ENCODE measurements around the gene PDE4D.

Gene PDE4D

DNA sequence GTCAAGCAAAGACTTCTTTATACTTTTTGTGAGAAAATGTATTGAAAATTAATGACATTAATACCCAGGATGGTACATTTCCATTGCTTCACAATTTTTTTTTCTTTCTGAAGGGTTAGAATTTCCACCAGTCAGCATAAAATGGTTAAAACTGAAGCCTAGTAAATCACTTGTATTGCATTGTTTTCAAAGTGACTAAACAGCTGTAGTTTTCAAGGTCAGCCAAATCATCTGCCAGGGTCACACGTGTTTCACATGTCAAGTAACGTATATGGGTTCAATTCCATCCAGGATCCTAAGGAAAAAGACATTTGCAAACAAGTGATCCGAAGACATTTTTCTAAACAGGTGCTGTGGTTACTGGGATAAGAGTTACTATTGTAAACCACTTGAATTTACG is 736.5 kb downstream of the PDE4D start:
- DNase-seq = no peak

GRCh38 chr5:59152701-59153245 is 740.8 kb downstream of the PDE4D start:
- DNase-seq = no peak

GRCh38 chr5:59151162-59151889 is 742.2 kb downstream of the PDE4D start:
- DNase-seq = no peak

- no peak for DNase-seq
These were observed 743.7 kb downstream of the PDE4D start for GRCh38 chr5:59149827-59150226.

GRCh38 chr5:59149271-59149670 is 744.3 kb downstream of the PDE4D start:
- DNase-seq = no peak

GRCh38 chr5:59146729-59147128 is 746.8 kb downstream of the PDE4D start:
- no peak for DNase-seq

DNA sequence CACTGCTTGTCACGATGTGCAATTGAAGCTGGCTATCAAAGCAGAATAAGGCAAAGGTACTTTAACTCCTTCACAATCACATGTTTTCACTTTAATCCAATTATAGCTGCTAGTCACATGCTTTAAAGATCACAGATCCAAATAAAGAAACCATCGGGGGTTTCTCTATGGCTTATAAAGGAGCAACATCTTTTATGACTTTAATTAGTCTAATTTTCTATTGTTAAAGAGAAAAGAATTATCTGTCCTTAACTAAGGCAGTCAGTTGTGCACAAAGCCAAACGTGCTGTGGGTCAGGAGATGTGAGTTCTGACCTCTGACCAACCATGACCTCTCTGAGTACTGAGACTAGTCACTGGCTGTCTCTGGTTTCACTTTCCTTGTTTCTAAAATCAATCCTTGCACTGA is 749.6 kb downstream of the PDE4D start:
- no peak for DNase-seq

- no peak for DNase-seq
These were observed 750.6 kb downstream of the PDE4D start for GRCh38 chr5:59142927-59143326.

- DNase-seq = no peak
These were observed 751.4 kb downstream of the PDE4D start for GRCh38 chr5:59142138-59142537.

DNA sequence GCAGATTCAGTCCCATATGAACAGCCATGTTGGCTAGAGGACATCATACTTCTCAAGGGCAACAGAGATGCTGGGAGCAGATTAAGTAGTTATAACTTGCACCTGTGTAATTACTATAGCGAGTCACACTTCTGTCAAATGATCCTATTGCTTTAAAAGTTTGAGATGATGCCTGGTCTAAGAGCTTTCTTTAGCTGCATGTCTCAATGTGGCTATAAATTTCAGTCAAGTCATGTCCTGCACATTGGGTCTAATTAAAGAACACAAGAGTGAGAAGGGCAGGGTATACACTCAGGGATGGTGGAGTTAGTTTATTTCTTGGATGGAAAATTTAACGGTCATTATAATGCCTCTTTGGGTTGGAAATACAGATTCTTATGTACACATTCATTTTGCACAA is 753.4 kb downstream of the PDE4D start:
- DNase-seq = no peak

GRCh38 chr5:59139695-59140094 is 753.8 kb downstream of the PDE4D start:
- no peak for DNase-seq

DNA sequence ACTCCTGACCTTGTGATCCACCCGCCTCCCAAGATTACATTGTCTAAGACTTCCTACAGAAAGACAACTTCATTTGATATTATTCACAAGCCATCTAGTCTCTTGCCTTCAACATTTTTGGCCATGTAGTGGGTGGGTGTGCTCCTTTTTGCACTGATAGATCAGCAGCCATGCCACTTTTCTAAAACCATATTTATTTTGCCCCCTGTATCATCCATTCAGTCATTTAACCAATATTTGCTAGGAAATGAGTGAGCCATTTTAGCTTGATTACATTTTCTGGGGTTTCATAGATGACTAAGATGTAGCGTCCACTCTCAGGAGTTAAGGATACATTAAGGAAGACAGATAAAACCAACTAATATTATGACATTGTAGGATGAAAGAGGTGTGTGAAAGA is 755.0 kb downstream of the PDE4D start:
- DNase-seq = no peak

GRCh38 chr5:59137846-59138245 is 755.7 kb downstream of the PDE4D start:
- DNase-seq = no peak

DNA sequence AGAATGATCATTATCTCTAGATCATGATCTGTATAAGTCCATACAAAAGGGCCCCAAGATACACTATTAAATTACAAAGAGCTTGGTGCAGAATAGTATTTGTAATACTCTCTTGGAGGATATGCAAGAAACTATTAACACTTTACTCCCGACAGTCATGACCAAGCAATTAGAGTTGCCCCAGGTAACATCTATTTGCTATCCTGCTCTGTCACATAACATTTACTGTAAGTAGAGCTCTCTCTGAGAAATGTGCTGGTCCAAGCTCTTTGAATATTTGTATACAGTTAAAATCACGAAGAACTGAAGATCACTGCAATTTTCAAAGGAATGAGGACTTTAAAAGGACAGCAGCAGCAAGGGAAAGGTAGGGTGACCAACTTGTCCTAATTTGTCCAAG is 757.0 kb downstream of the PDE4D start:
- no peak for DNase-seq

- peak; percentile 10 for DNase-seq
These were observed 758.9 kb downstream of the PDE4D start for GRCh38 chr5:59134471-59135163.

- no peak for DNase-seq
These were observed 759.7 kb downstream of the PDE4D start for GRCh38 chr5:59133764-59134261.

DNA sequence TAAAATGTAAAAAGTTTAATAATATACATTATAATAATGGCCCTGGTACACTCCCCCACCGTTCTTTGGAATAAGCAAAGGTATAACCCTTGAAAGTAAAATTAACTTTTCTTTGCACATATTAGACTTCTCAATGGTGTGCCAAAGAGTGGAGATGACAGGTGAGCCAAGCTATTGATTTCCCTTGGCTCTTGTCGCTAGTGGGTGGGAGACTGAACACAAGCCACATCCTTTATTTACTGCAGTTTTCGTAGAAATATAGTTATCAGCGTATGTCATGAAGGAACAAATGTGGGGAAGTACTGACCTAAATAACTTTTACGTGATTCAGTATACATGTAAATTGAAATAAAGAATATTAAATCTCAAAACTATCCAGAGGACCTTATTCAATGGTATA is 761.4 kb downstream of the PDE4D start:
- DNase-seq = no peak

- DNase-seq = no peak
These were observed 763.1 kb downstream of the PDE4D start for GRCh38 chr5:59130431-59130830.

- DNase-seq = no peak
These were observed 764.8 kb downstream of the PDE4D start for GRCh38 chr5:59128646-59129290.

GRCh38 chr5:59126708-59127573 is 766.6 kb downstream of the PDE4D start:
- DNase-seq = no peak

DNA sequence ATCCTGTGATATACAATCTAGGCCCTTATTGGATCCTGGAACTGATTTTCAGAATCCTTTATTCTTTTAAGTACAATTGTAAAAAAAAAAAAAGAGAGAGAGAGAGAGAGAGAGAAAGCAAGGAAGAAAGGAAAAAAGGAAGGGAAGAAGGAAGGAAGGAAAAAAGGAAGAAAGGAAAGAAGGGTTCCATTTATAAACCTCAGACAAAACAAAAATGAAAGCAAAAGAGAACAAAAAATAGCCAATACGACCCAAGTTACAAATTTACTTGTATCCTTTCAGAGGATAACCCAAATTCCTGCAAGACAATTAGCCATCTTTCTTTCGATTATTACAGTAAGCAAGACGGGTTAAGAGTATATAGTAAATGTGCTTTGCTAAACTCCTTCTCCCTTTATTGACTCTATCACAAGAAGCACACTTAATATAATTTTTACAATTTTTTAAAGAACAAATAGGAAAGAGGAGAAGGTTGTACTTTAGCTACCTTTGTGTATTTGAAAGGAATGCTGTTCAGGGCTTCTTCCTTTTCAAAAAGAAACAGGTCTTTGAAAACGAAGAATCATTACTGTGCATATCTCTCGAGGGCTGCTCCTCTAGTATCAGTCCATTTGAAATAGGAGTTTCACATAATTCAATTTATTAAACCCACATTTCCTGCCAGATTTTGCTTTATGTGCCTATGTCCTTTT is 767.4 kb downstream of the PDE4D start:
- DNase-seq = no peak

Measured in RPMI8226 (cell line).